ENCODE results near the gene BACH2.

DNA sequence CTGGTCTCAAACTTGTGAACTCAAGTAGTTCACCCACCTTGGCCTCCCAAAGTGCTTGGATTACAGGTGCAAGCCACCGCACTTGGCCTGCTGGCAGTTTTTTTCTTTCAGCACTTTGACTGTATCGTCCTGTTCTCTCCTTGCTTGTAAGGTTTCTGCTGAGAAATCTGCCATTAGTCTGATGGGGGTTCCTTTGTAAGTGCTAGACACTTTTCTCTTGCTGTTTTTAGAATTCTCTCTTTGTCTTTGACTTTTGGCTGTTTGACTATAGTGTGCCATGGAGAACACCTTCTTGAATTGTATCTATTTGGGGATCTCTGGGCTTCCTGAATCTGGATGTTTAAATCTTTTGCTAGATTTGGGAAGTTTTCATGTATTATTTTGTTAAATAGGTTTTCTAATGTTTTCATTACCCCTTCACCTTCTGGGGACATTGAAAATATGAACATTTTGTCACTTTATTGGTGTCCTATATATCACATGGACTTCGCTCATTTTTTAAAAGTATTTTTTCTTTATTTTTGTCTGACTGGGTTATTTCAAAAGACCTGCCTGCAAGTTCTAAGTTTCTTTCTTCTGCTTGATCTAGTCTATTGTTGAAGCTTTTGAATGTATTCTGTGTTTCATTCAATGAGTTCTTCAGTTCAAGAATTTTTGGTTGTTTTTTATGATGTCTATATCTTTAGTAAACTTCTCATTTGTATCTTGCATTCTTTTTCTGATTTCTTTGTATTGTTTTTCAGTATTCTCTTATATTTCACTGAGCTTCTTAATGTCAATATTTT is 380.3 kb downstream of the BACH2 start:
- no peak for TF ChIP-seq USF2 (IDR thresholded peaks at IDR 0.05)
- no peak for TF ChIP-seq CTCF (IDR thresholded peaks at IDR 0.05)
- TF ChIP-seq HDAC2 (IDR thresholded peaks at IDR 0.05) = no peak
- no peak for TF ChIP-seq EP300 (IDR thresholded peaks at IDR 0.05)
- TF ChIP-seq CHD2 (IDR thresholded peaks at IDR 0.05; ENCODE audit: low read length, partially characterized antibody) = no peak
- no peak for TF ChIP-seq HOXA7 (CRISPR knock-in tag; IDR thresholded peaks at IDR 0.05)
- TF ChIP-seq POLR2A (IDR thresholded peaks at IDR 0.05; ENCODE audit: low read length) = no peak
- TF ChIP-seq CEBPB (IDR thresholded peaks at IDR 0.05) = no peak
